HG03064 (cell line): ENCODE data around the gene GIPC1.
"Not testable (repeated sequence)": the region's sequence is repeated elsewhere in the genome, so short reads cannot be mapped to it uniquely, and the experiment has no call there.

Experiments
- ATAC-seq: cut with Tn5 transposase; IDR thresholded peaks from one replicate; pipeline ENCODE4 v1.9.1; 2021; ENCODE audit warnings: low read depth; ENCODE audit not compliant: unreplicated experiment

The GIPC1 gene

DNA sequence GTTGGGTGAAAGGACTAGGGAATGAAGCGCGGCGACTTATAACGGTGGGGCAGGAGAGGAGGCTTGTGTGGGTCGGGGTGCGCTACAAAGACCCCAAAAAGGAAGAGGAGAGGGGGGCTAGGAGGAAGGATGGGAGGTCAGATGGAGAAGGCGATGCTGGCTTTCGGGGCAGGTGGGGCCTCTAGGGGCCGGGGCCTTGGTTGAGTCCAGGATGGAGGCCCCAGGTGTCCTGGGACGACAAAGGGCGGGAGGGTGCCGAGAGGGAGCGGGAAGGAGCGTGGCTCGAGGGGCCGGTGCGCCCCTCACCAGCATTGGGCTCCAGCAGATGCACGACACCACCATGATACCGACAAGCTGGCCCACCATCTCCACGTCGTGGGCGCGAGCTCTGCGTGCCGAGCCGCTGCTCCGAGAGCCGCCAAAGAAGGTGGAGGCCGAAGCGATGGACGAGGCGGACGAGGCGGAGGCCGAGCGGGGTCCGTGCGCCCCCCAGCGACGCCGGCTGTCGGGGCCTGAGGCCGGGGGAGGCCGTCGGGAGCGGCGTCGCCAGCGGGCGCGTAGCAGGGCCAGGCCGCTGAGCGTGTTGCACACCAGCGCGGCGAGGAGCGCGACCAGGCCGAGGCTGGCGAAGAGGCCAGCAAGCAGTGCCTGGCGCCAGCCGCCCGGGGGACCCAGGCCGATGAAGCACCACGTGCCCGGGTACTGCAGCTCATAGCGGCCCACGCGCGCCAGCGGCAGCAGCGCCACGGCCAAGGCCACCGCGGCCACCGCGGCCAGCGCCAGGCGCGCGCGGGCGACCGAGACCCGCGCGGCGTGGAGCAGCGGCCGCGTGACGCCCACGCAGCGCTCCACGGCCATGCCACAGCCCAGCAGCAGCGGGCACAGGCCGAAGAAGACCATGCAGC, 22.6 kb downstream of the GIPC1 start:
- ATAC-seq: no peak

GRCh38 chr19:14472202-14472938, 23.6 kb downstream of the GIPC1 start:
- ATAC-seq: no peak

DNA sequence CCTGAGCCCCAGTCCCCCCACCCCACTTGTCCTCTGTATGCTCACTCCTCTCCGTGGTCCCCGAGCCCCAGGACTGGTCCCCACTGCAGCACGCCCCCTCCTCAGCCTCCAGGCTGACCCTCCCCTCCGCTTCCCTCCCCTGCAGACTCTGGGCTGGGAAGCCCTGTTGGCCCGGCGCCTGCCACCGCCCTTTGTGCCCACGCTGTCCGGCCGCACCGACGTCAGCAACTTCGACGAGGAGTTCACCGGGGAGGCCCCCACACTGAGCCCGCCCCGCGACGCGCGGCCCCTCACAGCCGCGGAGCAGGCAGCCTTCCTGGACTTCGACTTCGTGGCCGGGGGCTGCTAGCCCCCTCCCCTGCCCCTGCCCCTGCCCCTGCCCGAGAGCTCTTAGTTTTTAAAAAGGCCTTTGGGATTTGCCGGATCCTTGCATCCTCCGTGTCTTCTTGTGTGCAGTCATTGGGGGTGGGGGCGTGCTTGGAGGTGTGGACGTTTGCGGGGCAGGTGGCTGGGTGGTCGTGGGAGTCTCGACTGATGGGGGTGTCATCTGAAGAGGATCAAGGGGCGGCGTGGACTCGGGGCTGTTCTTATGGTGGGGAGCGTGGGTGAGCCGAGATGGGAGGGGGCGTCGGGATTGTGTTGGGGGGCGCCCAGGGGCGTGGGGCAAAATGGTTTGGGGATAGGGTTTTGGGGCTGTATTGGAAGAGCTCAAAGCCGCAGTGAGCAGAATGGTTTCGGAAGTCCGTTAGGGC, 24.3 kb downstream of the GIPC1 start:
- ATAC-seq: no peak

DNA sequence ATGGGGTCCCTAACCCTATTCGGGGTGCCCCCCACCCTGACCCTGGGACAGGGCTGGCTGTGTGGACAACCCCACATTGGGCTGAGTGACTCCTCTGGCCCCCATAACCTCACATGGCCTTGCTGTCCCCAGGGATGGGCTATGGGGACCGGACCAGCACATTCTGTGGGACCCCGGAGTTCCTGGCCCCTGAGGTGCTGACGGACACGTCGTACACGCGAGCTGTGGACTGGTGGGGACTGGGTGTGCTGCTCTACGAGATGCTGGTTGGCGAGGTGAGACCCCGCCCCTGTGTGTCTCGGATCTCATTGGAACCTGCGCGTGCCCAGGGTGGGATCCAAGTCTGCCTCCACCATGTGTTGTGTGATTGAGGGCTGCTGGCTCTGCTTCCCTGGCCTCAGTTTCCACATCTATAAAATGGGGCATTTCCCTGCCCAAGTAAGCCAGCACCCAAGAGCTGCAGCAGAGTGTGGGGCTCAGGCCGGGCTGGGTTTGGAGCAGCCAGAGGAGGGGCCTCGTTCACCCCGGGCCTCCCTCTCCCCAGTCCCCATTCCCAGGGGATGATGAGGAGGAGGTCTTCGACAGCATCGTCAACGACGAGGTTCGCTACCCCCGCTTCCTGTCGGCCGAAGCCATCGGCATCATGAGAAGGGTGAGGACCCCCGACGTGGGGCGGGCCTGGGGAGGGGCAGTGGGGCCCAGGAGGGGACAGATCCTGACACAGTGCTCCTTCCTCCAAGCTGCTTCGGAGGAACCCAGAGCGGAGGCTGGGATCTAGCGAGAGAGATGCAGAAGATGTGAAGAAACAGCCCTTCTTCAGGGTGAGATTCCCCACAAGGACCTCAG, 25.7 kb downstream of the GIPC1 start:
- no peak for ATAC-seq

DNA sequence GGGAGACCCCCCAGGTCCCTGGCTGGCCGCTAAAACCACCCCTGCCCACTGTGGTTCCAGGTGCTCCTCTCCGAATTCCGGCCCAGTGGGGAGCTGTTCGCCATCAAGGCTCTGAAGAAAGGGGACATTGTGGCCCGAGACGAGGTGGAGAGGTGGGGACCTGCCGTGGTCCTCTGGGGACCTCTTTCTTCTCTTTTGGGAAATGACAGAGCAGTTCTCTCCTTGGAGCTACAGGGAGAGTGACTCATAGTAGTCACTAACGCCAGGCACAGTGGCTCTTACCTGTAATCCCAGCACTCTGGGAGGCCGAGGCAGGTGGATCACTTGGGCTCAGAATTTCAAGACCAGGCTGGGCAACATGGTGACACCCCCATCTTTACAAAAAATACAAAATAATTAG, 28.1 kb downstream of the GIPC1 start:
- ATAC-seq: no peak

- ATAC-seq: no peak
Observed at GRCh38 chr19:14467391-14467790, 28.5 kb downstream of the GIPC1 start.

DNA sequence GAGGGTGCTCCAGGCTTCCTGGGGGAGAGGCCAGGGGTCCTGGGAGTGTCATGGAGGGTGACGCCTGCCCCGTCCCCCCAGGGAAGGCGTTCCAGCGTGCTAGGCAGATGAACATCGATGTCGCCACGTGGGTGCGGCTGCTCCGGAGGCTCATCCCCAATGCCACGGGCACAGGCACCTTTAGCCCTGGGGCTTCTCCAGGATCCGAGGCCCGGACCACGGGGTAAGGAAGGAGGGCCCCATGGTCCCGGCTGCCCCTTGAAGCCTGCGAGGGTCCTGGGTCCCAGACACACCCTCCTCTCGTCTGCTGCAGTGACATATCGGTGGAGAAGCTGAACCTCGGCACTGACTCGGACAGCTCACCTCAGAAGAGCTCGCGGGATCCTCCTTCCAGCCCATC, 32.2 kb downstream of the GIPC1 start:
- no peak for ATAC-seq

DNA sequence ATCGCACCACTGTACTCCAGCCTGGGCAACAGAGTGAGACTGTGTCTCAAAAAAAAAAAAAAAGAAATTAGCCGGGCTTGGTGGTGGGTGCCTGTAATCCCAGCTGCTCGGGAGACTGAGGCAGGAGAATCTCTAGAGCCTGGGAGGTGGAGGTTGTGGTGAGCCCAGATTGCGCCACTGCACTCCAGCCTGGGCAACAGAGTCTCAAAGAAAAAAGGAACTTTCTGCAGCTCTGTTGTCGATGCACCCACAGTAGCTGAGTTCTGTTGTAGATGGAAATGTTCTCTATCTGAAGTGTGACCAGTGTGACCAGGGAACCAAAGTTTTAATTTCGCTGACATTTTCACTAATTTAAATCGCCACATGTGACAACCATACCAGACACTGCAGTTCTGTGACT, 33.5 kb downstream of the GIPC1 start:
- ATAC-seq: not testable (repeated sequence)

- no peak for ATAC-seq
Observed at GRCh38 chr19:14460935-14461334, 35.0 kb downstream of the GIPC1 start.

- no peak for ATAC-seq
Observed at GRCh38 chr19:14459703-14460102, 36.2 kb downstream of the GIPC1 start.

GRCh38 chr19:14452303-14452702, 43.6 kb downstream of the GIPC1 start:
- not testable (repeated sequence) for ATAC-seq

DNA sequence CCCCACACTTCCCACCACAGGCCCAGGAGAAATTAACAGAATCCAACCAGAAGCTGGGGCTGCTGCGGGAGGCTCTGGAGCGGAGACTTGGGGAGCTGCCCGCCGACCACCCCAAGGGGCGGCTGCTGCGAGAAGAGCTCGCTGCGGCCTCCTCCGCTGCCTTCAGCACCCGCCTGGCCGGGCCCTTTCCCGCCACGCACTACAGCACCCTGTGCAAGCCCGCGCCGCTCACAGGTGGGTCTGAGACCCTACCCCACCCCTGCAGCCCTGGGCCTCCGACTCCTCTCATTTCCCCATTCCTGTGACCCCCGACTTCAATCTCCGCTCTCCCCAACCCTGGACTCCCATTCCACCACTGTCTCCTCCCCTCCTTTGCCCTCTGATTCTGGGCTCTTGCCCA, 45.1 kb downstream of the GIPC1 start:
- no peak for ATAC-seq

GRCh38 chr19:14450168-14450874, 45.6 kb downstream of the GIPC1 start:
- no peak for ATAC-seq

GRCh38 chr19:14449321-14449720, 46.6 kb downstream of the GIPC1 start:
- no peak for ATAC-seq

GRCh38 chr19:14446336-14447036, 49.4 kb downstream of the GIPC1 start:
- no peak for ATAC-seq

DNA sequence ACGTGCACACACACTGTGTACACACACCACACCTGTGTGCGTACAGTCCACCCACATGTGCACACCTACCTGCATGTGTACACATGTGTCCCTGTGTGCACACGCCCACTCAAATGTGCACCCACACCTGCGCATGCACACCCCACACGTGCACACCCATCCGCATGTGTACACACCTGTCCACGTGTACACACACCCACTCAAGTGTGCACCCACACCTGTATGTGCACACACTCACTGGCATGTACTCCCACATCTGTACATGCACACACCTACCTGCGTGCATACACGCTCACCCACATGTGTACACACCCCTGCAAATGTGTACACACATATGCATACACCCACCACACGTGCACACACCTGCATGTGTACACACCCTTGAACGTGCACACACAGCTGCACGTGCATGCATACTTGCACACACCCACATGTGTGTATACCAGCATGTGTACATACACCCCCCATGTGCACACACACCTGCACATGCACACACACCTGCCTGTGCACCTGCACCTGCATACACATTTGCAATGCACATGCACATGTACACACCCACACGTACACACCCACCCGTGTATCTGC, 52.2 kb downstream of the GIPC1 start:
- no peak for ATAC-seq

DNA sequence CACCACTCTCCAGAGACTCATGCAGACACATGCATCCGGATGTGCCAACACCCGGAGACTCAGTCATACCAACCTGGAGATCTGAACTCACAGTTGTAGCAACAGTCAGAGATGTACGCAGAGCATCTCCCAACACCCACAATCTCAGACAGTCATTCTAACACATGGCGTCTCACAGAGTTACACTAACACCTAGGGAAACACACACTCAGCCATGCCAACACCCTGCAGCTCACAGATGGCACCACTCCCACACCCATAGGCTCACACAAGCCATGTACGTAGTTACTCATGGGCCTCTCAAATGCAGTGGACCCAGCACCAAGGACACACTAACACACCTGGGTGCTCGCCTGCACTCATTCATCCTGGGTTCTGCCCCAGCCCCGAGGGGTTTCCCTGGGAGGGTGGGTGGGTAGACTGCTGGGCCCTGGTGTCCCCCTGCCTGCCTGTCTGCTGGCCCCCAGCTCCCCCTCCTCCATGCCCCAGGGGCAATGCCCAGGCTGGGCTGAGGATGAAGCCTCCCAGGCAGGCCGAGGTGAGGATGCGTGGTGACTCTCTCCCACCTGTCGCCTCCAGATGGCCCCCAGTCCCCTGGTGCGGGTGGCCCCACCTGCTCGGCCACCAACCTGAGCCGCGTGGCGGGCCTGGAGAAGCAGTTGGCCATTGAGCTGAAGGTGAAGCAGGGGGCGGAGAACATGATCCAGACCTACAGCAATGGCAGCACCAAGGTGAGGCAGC, 52.9 kb downstream of the GIPC1 start:
- ATAC-seq: no peak
